Activated CD4-positive, alpha-beta T cell treated with anti-CD3 and anti-CD28 coated beads, Interleukin-10, Interleukin-2, amounts not matched to agents 100 ng/mL and 50 ng/mL, durations not matched to agents 16 hours and 8 hours (primary cell): ENCODE results near the gene STARD3NL.
A peak's percentile ranks its signal among the peaks of the same experiment; 100 is the strongest.
"Not testable (repeated sequence)": the region's sequence is repeated elsewhere in the genome, so short reads cannot be mapped to it uniquely, and the experiment has no call there.

Source experiments
- DNase-seq: peaks from one replicate; pipeline ENCODE4 v3.0.0-alpha.2; 2020

STARD3NL gene

DNA sequence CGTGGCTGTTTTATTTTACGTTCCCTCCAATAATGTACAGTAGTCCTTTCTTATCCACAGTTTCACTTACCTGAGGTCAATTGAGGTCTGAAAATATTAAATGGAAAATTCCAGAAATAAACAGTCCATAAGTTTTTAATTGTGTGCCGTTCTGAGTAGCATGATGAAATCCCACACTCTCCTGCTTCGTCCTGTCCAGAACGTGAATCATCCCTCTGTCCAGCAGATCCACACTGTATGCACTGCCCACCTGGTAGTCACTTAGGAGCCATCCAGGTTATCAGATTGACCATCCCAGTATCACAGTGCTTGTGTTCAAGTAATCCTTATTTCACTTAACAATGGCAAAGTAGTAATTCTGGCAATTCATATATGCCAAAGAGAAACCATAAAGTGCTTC is 46.3 kb downstream of the STARD3NL start:
- no peak for DNase-seq

DNA sequence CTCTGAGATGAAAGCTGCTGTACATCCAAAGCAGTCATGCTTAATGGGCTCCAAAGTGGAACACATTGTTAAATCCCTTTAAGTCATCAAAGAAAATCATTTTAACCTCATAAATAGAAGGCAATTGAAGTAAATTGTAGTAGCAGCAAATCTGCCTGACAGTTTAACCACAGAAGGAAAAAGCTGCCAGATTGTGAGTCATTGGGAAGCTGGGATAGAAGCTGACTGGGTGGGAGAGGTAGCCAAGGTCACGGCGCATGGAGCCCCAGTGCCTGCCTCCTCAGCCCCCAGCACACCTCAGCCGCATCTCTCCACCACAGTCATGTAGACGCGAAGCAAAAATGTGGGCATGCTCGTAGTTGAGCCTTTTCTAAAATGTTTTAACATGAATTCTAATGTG is 51.3 kb downstream of the STARD3NL start:
- no peak for DNase-seq

GRCh38 chr7:38229884-38230642 is 52.0 kb downstream of the STARD3NL start:
- DNase-seq: no peak

GRCh38 chr7:38232502-38233366 is 54.7 kb downstream of the STARD3NL start:
- DNase-seq: peak; percentile 87

DNA sequence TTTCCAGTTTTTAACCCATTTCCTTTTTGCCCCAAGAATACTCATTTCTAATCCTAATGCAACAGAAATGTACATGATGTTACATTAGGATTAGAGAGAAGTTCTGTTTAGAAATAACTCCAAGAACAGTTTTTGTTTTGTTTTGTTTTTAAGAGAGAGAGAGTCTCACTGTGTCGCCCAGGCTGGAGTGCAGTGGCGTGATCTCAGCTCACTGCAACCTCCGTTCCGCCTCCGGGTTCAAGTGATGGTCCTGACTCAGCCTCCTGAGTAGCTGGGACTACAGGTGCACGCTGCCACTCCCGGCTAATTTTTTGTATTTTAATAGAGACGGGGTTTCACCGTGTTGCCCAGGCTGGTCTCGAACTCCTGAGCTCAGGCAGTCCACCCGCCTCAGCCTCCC is 56.7 kb downstream of the STARD3NL start:
- not testable (repeated sequence) for DNase-seq

DNA sequence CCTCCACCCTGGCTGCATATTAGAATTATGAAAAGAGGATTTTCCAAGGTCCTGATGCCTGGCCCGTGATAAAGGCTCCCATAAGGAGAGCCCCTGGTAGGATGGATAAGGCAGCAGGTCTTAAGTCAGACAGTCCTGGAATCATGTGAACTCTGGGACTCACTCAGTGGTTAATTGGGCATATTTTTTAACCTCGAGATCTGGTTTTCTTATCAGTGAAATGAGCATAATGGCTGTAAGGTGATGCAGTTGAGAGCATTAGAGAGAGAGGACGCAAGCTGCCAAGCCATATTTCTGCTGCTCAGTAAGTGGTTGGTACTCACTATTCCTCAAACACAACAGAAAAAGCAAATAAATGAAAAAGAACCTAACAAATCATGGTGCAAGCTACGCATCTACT is 57.6 kb downstream of the STARD3NL start:
- DNase-seq: no peak

GRCh38 chr7:38239129-38239528 is 61.1 kb downstream of the STARD3NL start:
- not testable (repeated sequence) for DNase-seq

- DNase-seq: no peak
These were observed 63.0 kb downstream of the STARD3NL start for GRCh38 chr7:38241071-38241470.

DNA sequence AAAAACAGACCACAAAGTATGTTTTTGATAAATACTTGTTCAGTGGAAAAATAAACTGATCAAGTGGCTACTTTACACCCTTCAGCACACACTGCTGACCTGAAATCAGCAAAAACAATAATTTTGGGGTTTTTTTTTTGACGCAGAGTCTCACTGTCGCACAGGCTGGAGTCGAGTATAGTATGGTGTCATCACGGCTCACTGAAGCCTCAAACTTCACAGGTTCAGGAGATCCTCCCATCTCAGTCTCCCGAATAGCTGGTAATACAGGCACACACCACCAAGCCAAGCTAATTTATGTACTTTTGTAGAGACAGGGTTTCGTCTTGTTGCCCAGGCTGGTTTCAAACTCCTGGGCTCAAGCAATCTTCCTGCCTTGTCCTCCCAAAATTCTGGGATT is 64.8 kb downstream of the STARD3NL start:
- no peak for DNase-seq

DNA sequence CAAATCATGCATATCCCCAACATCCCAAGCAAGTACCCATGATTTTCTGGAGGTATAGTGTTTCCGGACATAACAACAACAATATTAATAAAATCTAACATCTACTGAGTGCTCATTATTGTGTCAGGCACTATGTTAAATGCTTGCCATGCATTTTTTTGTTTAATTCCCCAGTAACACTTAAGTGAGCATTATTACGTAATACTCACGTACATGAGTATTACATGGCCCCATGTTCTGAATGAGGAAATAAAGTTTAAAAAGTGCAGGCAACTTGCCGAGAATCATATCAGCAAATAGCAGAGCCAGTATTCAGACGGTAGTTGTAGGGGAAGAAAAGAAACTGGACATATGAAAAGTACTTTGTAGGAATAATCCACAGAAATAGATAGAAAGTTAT is 65.3 kb downstream of the STARD3NL start:
- DNase-seq: not testable (repeated sequence)

GRCh38 chr7:38244516-38244915 is 66.5 kb downstream of the STARD3NL start:
- no peak for DNase-seq

- peak; percentile 20 for DNase-seq
These were observed 67.4 kb downstream of the STARD3NL start for GRCh38 chr7:38245409-38245977.

GRCh38 chr7:38248069-38248567 is 70.1 kb downstream of the STARD3NL start:
- DNase-seq: no peak

DNA sequence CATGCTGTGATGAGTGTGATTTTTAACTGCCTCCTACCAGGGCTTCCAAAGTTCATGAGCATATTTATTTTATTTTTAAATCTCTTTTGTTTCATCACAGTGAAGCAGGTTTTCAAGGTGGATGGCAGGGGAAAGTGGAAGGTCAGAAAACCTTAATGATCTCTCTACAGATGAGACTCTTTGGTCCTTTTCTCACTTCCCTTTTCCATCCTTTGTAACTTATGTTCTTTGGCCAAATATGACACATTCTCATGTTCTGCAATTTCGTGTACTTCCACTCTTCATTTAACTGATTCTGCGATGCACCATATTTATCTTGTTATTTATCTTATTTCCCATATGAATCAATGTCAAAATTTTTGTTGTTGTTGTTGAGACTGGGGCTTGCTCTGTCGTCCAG is 71.8 kb downstream of the STARD3NL start:
- not testable (repeated sequence) for DNase-seq

- no peak for DNase-seq
These were observed 79.3 kb downstream of the STARD3NL start for GRCh38 chr7:38257350-38257677.

- not testable (repeated sequence) for DNase-seq
These were observed 81.1 kb downstream of the STARD3NL start for GRCh38 chr7:38259157-38259556.

GRCh38 chr7:38261601-38262000 is 83.6 kb downstream of the STARD3NL start:
- DNase-seq: not testable (repeated sequence)

DNA sequence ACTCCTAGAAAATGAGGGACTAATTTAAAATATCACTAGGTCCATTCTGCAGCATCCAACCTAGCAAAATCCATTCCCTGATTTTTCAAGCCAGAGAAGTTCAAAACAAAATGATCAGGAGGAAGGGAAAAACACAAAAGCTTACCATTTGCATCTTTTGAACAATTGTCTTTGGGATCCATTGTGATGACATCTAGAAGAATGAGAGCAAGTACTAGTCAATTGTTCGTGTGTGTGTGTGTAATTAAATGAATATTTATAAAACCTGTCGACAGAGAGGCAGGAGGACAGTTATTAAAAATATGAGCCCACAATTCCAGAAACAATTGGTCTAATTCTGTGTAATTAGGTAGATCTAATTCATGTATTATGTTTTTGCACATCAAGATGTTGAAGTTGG is 84.0 kb downstream of the STARD3NL start:
- DNase-seq: not testable (repeated sequence)

- DNase-seq: no peak
These were observed 84.5 kb downstream of the STARD3NL start for GRCh38 chr7:38262545-38262944.

GRCh38 chr7:38263274-38263673 is 85.2 kb downstream of the STARD3NL start:
- DNase-seq: not testable (repeated sequence)

DNA sequence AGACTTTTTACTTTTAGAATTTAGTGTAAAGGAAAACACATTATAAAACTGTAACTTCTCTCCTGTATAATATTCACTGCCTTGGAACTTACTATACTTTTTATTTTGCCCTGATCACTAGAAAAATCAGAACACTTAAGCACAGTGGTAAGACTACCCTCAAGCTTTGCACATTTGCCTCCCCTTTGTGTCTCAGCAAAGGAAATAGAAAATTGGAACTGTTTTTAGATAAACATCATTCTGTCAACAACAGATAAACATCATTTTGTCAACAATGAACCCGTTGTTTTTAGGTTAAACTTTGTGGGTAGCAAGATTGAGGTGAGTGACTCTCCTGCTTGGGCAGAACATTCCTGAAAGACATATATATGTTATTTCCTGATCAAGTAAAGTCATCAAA is 86.6 kb downstream of the STARD3NL start:
- DNase-seq: not testable (repeated sequence)

- DNase-seq: not testable (repeated sequence)
These were observed 87.9 kb downstream of the STARD3NL start for GRCh38 chr7:38265958-38266357.

GRCh38 chr7:38269704-38270346 is 91.8 kb downstream of the STARD3NL start:
- DNase-seq: not testable (repeated sequence)
